Left hindlimb (tissue), 1 donor: ENCODE results near the gene CPNE6.
"Not testable (repeated sequence)": the region's sequence is repeated elsewhere in the genome, so short reads cannot be mapped to it uniquely, and the experiment has no call there.

ENCODE experiments used
- DNase-seq: peaks from one replicate; pipeline ENCODE4 v3.0.0-alpha.2; 2018

The CPNE6 gene

GRCh38 chr14:24071144-24071697 is at the start of gene CPNE6:
Gene CPNE6, plus strand, starts transcription at chr14:24071562. Its CDS starts 1,375 bp downstream, at chr14:24072937.
- no peak for DNase-seq

GRCh38 chr14:24024939-24025418 is 46.4 kb upstream of the CPNE6 start:
- DNase-seq = not testable (repeated sequence)

GRCh38 chr14:24029687-24030086 is 41.7 kb upstream of the CPNE6 start:
- not testable (repeated sequence) for DNase-seq

- not testable (repeated sequence) for DNase-seq
These were observed 40.0 kb upstream of the CPNE6 start for GRCh38 chr14:24031331-24031730.

- no peak for DNase-seq
These were observed 38.5 kb upstream of the CPNE6 start for GRCh38 chr14:24032727-24033418.

GRCh38 chr14:24035769-24036168 is 35.6 kb upstream of the CPNE6 start:
- not testable (repeated sequence) for DNase-seq

GRCh38 chr14:24036169-24036962 is 35.0 kb upstream of the CPNE6 start:
- peak; percentile 87 for DNase-seq

GRCh38 chr14:24036963-24037657 is 34.3 kb upstream of the CPNE6 start:
- DNase-seq = not testable (repeated sequence)

- no peak for DNase-seq
These were observed 33.7 kb upstream of the CPNE6 start for GRCh38 chr14:24037658-24038037.

GRCh38 chr14:24038686-24039085 is 32.7 kb upstream of the CPNE6 start:
- no peak for DNase-seq

GRCh38 chr14:24040692-24041091 is 30.7 kb upstream of the CPNE6 start:
- DNase-seq = no peak

GRCh38 chr14:24042746-24043145 is 28.6 kb upstream of the CPNE6 start:
- no peak for DNase-seq

- DNase-seq = not testable (repeated sequence)
These were observed 22.4 kb upstream of the CPNE6 start for GRCh38 chr14:24049002-24049401.

GRCh38 chr14:24050753-24051152 is 20.6 kb upstream of the CPNE6 start:
- not testable (repeated sequence) for DNase-seq

- DNase-seq = no peak
These were observed 20.1 kb upstream of the CPNE6 start for GRCh38 chr14:24051176-24051788.

- DNase-seq = peak; percentile 72
These were observed 19.3 kb upstream of the CPNE6 start, which contains the start of gene CARMIL3 for GRCh38 chr14:24051789-24052655. Gene CARMIL3, plus strand, starts transcription at chr14:24052009. Its CDS starts 145 bp downstream, at chr14:24052154.

- DNase-seq = no peak
These were observed 18.5 kb upstream of the CPNE6 start for GRCh38 chr14:24052656-24053547.

- DNase-seq = no peak
These were observed 17.6 kb upstream of the CPNE6 start for GRCh38 chr14:24053548-24054323.

GRCh38 chr14:24054324-24054641 is 17.1 kb upstream of the CPNE6 start:
- no peak for DNase-seq

GRCh38 chr14:24054646-24055045 is 16.7 kb upstream of the CPNE6 start:
- DNase-seq = no peak
